HL-60/S4 treated with retinoic acid at 250 ng/mL for 4 days and 3 days (cell line): ENCODE measurements around the gene NUCKS1.

Experiments
- in situ Hi-C: fragments of 300-500 bp; cut with MboI; formaldehyde crosslinking; loops from 2 replicates; pipeline ENCODE4 v1.7.0; 2022; ENCODE audit warnings: low sequenced_read_pairs

Gene NUCKS1

GRCh38 chr1:205774198-205775014 is 24.4 kb upstream of the NUCKS1 start:
- in situ Hi-C loops: loop anchor here (25.0 kb wide), 1 partner anchor 338 kb away; the partner anchor contains the start of gene AVPR1B

GRCh38 chr1:205772607-205773032 is 22.6 kb upstream of the NUCKS1 start:
- in situ Hi-C loops: no loop called here

GRCh38 chr1:205770618-205771017 is 20.6 kb upstream of the NUCKS1 start:
- in situ Hi-C loops: no loop called here

GRCh38 chr1:205769641-205770365 is 19.8 kb upstream of the NUCKS1 start:
- in situ Hi-C loops: no loop called here

GRCh38 chr1:205767248-205767647 is 17.3 kb upstream of the NUCKS1 start:
- in situ Hi-C loops: no loop called here

GRCh38 chr1:205766570-205766969 is 16.6 kb upstream of the NUCKS1 start:
- in situ Hi-C loops: no loop called here

- in situ Hi-C loops: no loop called here
Observed at GRCh38 chr1:205766038-205766437, 16.1 kb upstream of the NUCKS1 start.

- in situ Hi-C loops: no loop called here
Observed at GRCh38 chr1:205764578-205764977, 14.6 kb upstream of the NUCKS1 start.

- in situ Hi-C loops: no loop called here
Observed at GRCh38 chr1:205763980-205764379, 14.0 kb upstream of the NUCKS1 start.

GRCh38 chr1:205760606-205761005 is 10.6 kb upstream of the NUCKS1 start:
- in situ Hi-C loops: no loop called here

- in situ Hi-C loops: no loop called here
Observed at GRCh38 chr1:205756552-205756951, 6.6 kb upstream of the NUCKS1 start.

GRCh38 chr1:205754857-205755256 is 4.9 kb upstream of the NUCKS1 start:
- in situ Hi-C loops: no loop called here

- in situ Hi-C loops: no loop called here
Observed at GRCh38 chr1:205751036-205751651, 1.2 kb upstream of the NUCKS1 start.

GRCh38 chr1:205749234-205750137 is 496 bp downstream of the NUCKS1 start:
- in situ Hi-C loops: no loop called here

- in situ Hi-C loops: no loop called here
Observed at GRCh38 chr1:205748403-205749233, 1.4 kb downstream of the NUCKS1 start.

GRCh38 chr1:205746757-205747412 is 3.1 kb downstream of the NUCKS1 start:
- in situ Hi-C loops: no loop called here

GRCh38 chr1:205744403-205744802 is 5.6 kb downstream of the NUCKS1 start:
- in situ Hi-C loops: no loop called here

- in situ Hi-C loops: no loop called here
Observed at GRCh38 chr1:205743977-205744376, 6.0 kb downstream of the NUCKS1 start.

GRCh38 chr1:205741681-205742080 is 8.3 kb downstream of the NUCKS1 start:
- in situ Hi-C loops: no loop called here
